Transverse colon (tissue), 4 donors: ENCODE results near the gene TNS3.

Experiments used
- POLR2A ChIP-seq: fragments of 450-650 bp; IDR thresholded peaks from one replicate; pipeline ENCODE4 v1.6.1; 2016; ENCODE audit warnings: antibody characterized with exemption, mild to moderate bottlenecking, moderate library complexity
- POLR2AphosphoS5 ChIP-seq, 3 donors: sonication (generic); formaldehyde crosslinking; IDR thresholded peaks; one replicate each; pipeline ENCODE4 v1.6.1; 2016; ENCODE audit warnings: antibody characterized with exemption in 3 of 3
- TF ChIP-seq, protein P1 (sequence below), 5 experiments: fragments of 200-600 bp in 3 of 5; fragments of 450-650 bp in 2 of 5; sonication (generic) in 3 of 5; IDR thresholded peaks; 1 replicate in 2 of 5; 2 replicates in 3 of 5; pipeline ENCODE4 v1.5.1; 2016 to 2017; ENCODE audit warnings: antibody characterized with exemption in 5 of 5, inconsistent platforms in 3 of 5, mild to moderate bottlenecking in 2 of 5, moderate library complexity in 1 of 5

- TF ChIP-seq, protein P1, sequence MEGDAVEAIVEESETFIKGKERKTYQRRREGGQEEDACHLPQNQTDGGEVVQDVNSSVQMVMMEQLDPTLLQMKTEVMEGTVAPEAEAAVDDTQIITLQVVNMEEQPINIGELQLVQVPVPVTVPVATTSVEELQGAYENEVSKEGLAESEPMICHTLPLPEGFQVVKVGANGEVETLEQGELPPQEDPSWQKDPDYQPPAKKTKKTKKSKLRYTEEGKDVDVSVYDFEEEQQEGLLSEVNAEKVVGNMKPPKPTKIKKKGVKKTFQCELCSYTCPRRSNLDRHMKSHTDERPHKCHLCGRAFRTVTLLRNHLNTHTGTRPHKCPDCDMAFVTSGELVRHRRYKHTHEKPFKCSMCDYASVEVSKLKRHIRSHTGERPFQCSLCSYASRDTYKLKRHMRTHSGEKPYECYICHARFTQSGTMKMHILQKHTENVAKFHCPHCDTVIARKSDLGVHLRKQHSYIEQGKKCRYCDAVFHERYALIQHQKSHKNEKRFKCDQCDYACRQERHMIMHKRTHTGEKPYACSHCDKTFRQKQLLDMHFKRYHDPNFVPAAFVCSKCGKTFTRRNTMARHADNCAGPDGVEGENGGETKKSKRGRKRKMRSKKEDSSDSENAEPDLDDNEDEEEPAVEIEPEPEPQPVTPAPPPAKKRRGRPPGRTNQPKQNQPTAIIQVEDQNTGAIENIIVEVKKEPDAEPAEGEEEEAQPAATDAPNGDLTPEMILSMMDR (IDR thresholded peaks at IDR 0.05) = no peak
- TF ChIP-seq POLR2A = no peak
- no peak for TF ChIP-seq POLR2AphosphoS5 (IDR thresholded peaks at IDR 0.05)
Observed at GRCh38 chr7:47416492-47417480, 165.1 kb downstream of the TNS3 start.
